Prostate gland (tissue), 2 donors: ENCODE results near the gene RPS6KC1. TPM values are rescaled to one million over a fixed set of nuclear protein-coding genes. Genes with fewer than 3 reads are reported as not detected.
"Not testable (repeated sequence)": the region's sequence is repeated elsewhere in the genome, so short reads cannot be mapped to it uniquely, and the experiment has no call there.

ENCODE experiments used
- DNase-seq: peaks from one replicate; pipeline ENCODE4 v3.0.0-alpha.2; 2019; ENCODE audit warnings: low spot score
- H3K27ac ChIP-seq, 2 donors: fragments of 200-600 bp; sonication (generic); 2 replicates each; pipeline ENCODE4 v1.5.1; 2017 to 2019
- H3K27me3 ChIP-seq: fragments of 200-600 bp; sonication (generic); replicated peaks from 2 replicates; pipeline ENCODE4 v1.5.1; 2019; ENCODE audit not compliant: insufficient read depth
- H3K36me3 ChIP-seq, 2 donors: fragments of 200-600 bp; sonication (generic); 1 replicate in 1 of 2; 2 replicates in 1 of 2; pipeline versions ENCODE4 v1.5.1 to v1.8.1; 2017 to 2019
- H3K4me1 ChIP-seq: fragments of 200-600 bp; sonication (generic); replicated peaks from 2 replicates; pipeline ENCODE4 v1.5.1; 2019
- H3K4me3 ChIP-seq, 2 donors: fragments of 200-600 bp; sonication (generic); 2 replicates each; pipeline ENCODE4 v1.5.1; 2017 to 2019
- H3K9me3 ChIP-seq: fragments of 200-600 bp; sonication (generic); 2 replicates; pipeline ENCODE4 v1.5.1; 2017
- POLR2A ChIP-seq: fragments of 450-650 bp; IDR thresholded peaks from one replicate; pipeline ENCODE4 v1.6.1; 2016; ENCODE audit warnings: antibody characterized with exemption, mild to moderate bottlenecking
- POLR2AphosphoS5 ChIP-seq: sonication (generic); formaldehyde crosslinking; IDR thresholded peaks from one replicate; pipeline ENCODE4 v1.6.1; 2017; ENCODE audit warnings: antibody characterized with exemption
- WGBS: methylation state at CpG from one replicate; pipeline ENCODE4 v1.1.5; 2018; 5-methylcytosine and 5-hydroxymethylcytosine counted together
- intact Hi-C: fragments of 100-400 bp; cut with DNase I; formaldehyde crosslinking; loops from one replicate; pipeline ENCODE4 v1.14.2; 2022
- total RNA-seq, 2 donors: library from RNA; depleted of rRNA; stranded (reverse); fragments of >200 nt; gene quantifications; one replicate each; pipeline ENCODE4 v1.1.0, GENCODE V29; 2016
- TF ChIP-seq, protein P1 (sequence below), 4 experiments: fragments of 200-600 bp in 2 of 4; fragments of 450-650 bp in 2 of 4; sonication (generic) in 2 of 4; IDR thresholded peaks; 1 replicate in 3 of 4; 2 replicates in 1 of 4; pipeline ENCODE4 v1.5.1; 2016 to 2019; ENCODE audit warnings: antibody characterized with exemption in 4 of 4, mild to moderate bottlenecking in 2 of 4, moderate library complexity in 2 of 4

RPS6KC1 gene
- total RNA-seq, 2 donors from 2014 or later, result 32.6 to 35.3 TPM

DNA sequence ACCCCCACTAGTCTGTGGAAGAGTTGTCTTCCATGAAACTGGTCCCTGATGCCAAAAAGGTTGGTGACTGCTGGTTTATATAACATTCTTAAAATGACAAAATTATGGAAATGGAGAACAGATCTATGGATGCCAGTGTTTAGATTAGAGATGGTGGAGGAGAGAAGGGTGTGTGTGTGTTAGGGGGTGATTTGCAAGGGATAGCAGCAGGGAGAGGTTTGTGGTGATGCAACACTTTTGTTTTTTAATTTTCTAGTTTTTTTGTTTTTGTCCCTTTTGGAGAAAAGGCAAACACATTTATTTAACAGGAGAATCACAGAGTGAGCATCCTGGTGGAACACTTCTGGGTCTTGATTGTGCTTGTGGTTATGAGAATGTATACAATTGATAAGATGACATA lies 143.8 kb downstream of the RPS6KC1 start:
- no peak overlapping the region for H3K27ac ChIP-seq
- no peaks in the 10 kb centered on the region for H3K4me1 ChIP-seq
- intact Hi-C loops, result no loop called here
- TF ChIP-seq POLR2AphosphoS5 (no peak), POLR2A (no peak)
- TF ChIP-seq, protein P1, sequence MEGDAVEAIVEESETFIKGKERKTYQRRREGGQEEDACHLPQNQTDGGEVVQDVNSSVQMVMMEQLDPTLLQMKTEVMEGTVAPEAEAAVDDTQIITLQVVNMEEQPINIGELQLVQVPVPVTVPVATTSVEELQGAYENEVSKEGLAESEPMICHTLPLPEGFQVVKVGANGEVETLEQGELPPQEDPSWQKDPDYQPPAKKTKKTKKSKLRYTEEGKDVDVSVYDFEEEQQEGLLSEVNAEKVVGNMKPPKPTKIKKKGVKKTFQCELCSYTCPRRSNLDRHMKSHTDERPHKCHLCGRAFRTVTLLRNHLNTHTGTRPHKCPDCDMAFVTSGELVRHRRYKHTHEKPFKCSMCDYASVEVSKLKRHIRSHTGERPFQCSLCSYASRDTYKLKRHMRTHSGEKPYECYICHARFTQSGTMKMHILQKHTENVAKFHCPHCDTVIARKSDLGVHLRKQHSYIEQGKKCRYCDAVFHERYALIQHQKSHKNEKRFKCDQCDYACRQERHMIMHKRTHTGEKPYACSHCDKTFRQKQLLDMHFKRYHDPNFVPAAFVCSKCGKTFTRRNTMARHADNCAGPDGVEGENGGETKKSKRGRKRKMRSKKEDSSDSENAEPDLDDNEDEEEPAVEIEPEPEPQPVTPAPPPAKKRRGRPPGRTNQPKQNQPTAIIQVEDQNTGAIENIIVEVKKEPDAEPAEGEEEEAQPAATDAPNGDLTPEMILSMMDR (IDR thresholded peaks at IDR 0.05), result no peak
- H3K36me3 ChIP-seq, result no peaks in the 10 kb centered on the region
- H3K4me3 ChIP-seq, result no peak overlapping the region
- no peaks in the 10 kb centered on the region for H3K27me3 ChIP-seq
- DNase-seq, result no peak
- H3K9me3 ChIP-seq, result no peaks in the 10 kb centered on the region

DNA sequence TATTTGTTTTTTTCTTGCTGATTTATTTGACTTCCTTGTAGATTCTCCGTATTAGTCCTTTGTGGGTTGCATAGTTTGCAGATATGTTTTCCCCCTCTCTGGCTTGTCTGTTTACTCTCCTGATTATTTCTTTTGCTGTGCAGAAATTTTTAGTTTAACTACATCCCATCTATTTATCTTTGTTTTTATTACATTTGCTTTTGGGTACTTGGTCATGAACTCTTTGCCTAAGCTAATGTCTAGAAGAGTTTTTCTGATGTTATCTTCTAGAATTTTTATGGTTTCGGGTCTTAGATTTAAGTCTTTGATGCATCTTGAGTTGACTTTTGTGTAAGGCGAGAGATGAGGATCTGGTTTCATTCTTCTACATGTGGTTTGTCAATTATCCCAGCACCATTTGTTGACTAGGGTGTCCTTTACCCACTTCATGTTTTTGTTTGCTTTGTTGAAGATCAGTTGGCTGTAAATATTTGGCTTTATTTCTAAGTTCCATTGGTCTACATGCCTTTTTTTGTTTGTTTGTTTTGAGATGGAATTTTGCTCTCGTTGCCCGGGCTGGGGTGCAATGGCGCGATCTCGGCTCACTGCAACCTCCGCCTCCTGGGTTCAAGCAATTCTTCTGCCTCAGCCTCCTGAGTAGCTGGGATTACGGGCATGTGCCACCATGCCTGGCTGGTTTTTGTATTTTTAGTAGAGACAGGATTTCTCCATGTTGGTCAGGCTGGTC lies 145.4 kb downstream of the RPS6KC1 start:
- H3K4me3 ChIP-seq, H3K4me1 ChIP-seq, H3K36me3 ChIP-seq, H3K27ac ChIP-seq, H3K27me3 ChIP-seq, intact Hi-C loops, DNase-seq, H3K9me3 ChIP-seq: not testable (repeated sequence)
- 58% methylated on average over 10 of the region's 10 CpGs for WGBS

DNA sequence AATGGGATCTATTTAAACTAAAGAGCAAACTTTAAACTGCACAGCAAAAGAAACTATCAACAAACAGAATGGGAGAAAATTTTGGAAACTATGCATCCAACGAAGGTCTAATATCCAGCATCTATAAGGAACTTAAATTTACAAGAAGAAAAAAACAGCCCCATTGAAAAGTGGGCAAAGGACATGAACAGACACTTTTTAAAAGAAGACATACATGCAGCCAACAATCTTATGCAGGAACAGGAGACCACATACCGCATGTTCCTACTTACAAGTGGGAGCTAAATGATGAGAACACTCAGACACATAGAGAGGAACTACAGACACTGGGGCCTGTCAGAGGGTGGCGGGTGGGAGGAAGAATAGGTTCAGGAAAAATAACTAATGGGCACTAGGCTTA lies 149.6 kb downstream of the RPS6KC1 start:
- Histone ChIP-seq H3K27me3 (no peaks in the 10 kb centered on the region), H3K4me1 (no peaks in the 10 kb centered on the region), H3K9me3 (no peaks in the 10 kb centered on the region), H3K4me3 (no peak overlapping the region), H3K36me3 (no peaks in the 10 kb centered on the region), H3K27ac (no peak overlapping the region)
- DNase-seq, result no peak
- intact Hi-C loops, result no loop called here
- TF ChIP-seq, protein P1 (IDR thresholded peaks at IDR 0.05), result no peak
- TF ChIP-seq POLR2A (no peak), POLR2AphosphoS5 (no peak)
- WGBS, result 96% methylated on average over 3 of the region's 3 CpGs

DNA sequence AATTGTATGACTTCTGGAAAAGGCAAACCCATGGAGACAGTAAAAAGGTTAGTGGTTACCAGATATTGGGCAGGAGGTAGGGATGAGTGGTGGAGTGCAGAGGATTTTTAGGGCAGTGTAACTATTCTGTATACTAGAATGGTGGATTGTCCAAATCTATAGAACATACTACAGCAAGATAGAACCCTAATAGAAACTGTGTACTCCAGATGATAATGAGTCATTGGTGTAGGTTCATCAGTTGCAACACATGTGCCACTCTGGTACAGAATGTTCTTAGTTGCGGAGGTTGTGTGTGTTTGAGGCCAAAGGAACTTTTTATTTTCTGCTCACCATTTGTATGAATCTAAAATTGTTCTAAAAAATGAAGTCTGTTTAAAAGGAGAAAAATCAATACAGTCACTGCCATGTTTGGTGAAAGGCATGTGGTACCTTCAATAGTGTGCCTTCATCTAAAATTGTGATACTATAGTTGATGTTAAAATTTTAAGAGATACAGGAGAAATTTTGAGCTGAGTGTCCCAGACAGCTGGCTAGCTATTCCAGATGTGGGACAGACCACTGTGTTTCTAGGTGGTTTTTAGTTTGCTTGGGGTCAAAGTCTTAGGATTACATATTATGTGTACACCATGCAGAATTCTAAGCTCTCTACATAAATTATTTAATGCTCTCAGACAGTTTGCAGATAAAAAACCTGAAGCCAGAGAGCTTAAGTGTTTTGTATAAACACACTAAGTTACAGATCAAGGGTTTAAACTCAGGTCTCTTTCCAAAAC lies 150.5 kb downstream of the RPS6KC1 start:
- no peaks in the 10 kb centered on the region for H3K4me1 ChIP-seq

DNA sequence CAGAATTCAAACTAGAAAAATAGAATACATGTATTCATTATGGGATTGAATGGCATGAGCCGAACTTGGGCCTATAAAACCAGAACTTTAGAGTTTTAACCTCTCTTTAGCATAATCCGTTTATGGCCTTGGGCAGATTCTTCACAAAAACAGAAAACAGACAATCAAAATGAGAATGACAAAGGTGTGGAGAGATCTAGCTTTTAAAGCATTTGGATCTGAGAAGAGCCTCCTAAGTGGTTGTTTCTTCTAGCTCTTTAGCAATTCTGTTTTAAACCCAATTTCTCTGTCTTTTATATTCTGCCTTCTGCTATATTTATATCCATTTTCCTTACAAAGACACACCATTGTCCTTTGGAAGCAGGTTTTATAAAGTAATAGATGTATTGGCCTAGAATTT lies 160.2 kb downstream of the RPS6KC1 start:
- Histone ChIP-seq H3K9me3 (no peaks in the 10 kb centered on the region), H3K27me3 (no peaks in the 10 kb centered on the region), H3K36me3 (peaks cover 0 to 4% of the 10 kb centered on the region in 2 donors), H3K4me3 (no peak overlapping the region), H3K4me1 (no peaks in the 10 kb centered on the region), H3K27ac (no peak overlapping the region)
- intact Hi-C loops, result no loop called here
- TF ChIP-seq POLR2A (no peak), POLR2AphosphoS5 (no peak)
- TF ChIP-seq, protein P1 (IDR thresholded peaks at IDR 0.05), result no peak
- WGBS, result 73% methylated on average over 2 of the region's 2 CpGs
- no peak for DNase-seq

More for the DNA sequence above, 150.5 kb downstream of the RPS6KC1 start:
- TF ChIP-seq POLR2A, result no peak
- TF ChIP-seq, protein P1 (IDR thresholded peaks at IDR 0.05), result no peak
- no peak for TF ChIP-seq POLR2AphosphoS5
- no peaks in the 10 kb centered on the region for H3K9me3 ChIP-seq
- no peak overlapping the region for H3K27ac ChIP-seq
- H3K27me3 ChIP-seq, result no peaks in the 10 kb centered on the region
- 100% methylated on average over 1 of the region's 1 CpG for WGBS
- no peak overlapping the region for H3K4me3 ChIP-seq
- H3K36me3 ChIP-seq, result no peaks in the 10 kb centered on the region
- intact Hi-C loops, result no loop called here
- no peak for DNase-seq

DNA sequence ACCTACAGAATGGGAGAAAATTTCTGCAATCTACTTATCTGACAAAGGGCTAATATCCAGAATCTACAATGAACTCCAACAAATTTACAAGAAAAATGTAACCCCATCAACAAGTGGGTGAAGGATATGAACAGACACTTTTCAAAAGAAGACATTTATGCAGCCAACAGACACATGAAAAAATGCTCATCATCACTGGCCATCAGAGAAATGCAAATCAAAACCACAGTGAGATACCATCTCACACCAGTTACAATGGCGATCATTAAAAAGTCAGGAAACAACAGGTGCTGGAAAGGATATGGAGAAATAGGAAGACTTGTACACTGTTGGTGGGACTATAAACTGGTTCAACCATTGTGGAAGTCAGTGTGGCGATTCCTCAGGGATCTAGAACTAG lies 168.0 kb downstream of the RPS6KC1 start:
- 98% methylated on average over 2 of the region's 2 CpGs for WGBS
- H3K36me3 ChIP-seq, result not testable (repeated sequence)

More for the DNA sequence above, 168.0 kb downstream of the RPS6KC1 start:
- H3K27me3 ChIP-seq, H3K27ac ChIP-seq, DNase-seq, H3K9me3 ChIP-seq, intact Hi-C loops, H3K4me1 ChIP-seq, H3K4me3 ChIP-seq: not testable (repeated sequence)
